ENCODE data around the gene GLOD5. TPM values are rescaled to one million over a fixed set of nuclear protein-coding genes. Genes with fewer than 3 reads are reported as not detected.

The GLOD5 gene
- total RNA-seq, 4 donors from 2014 or later: 15.2 to 15.3 TPM; not detected in 2

GRCh38 chrX:48801280-48802088 lies 39.9 kb downstream of the GLOD5 start, which contains the start of gene HDAC6:
Gene HDAC6 (plus strand): TSS chrX:48802067. CDS start chrX:48802693, 626 bp downstream.
- peak within 1 kb of the TSS; percentile 54 to 81 (median 69) for H3K4me3 ChIP-seq
- no peaks in the 10 kb centered on the region for H3K4me1 ChIP-seq
- peaks cover 0 to 6% (median 0%) of the 10 kb centered on the region in 3 donors for H3K36me3 ChIP-seq
- DNase-seq: peak; percentile 92 to 98 (median 94)
- H3K27me3 ChIP-seq: no peaks in the 10 kb centered on the region
- peak in 1 of 2 donors; percentile 31 for TF ChIP-seq POLR2A (IDR thresholded peaks at IDR 0.05)
- TF ChIP-seq, protein P1, sequence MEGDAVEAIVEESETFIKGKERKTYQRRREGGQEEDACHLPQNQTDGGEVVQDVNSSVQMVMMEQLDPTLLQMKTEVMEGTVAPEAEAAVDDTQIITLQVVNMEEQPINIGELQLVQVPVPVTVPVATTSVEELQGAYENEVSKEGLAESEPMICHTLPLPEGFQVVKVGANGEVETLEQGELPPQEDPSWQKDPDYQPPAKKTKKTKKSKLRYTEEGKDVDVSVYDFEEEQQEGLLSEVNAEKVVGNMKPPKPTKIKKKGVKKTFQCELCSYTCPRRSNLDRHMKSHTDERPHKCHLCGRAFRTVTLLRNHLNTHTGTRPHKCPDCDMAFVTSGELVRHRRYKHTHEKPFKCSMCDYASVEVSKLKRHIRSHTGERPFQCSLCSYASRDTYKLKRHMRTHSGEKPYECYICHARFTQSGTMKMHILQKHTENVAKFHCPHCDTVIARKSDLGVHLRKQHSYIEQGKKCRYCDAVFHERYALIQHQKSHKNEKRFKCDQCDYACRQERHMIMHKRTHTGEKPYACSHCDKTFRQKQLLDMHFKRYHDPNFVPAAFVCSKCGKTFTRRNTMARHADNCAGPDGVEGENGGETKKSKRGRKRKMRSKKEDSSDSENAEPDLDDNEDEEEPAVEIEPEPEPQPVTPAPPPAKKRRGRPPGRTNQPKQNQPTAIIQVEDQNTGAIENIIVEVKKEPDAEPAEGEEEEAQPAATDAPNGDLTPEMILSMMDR (IDR thresholded peaks at IDR 0.05): no peak
- no peaks in the 10 kb centered on the region for H3K9me3 ChIP-seq
- H3K27ac ChIP-seq: peak within 1 kb of the TSS; percentile 88 to 99 (median 96)

DNA sequence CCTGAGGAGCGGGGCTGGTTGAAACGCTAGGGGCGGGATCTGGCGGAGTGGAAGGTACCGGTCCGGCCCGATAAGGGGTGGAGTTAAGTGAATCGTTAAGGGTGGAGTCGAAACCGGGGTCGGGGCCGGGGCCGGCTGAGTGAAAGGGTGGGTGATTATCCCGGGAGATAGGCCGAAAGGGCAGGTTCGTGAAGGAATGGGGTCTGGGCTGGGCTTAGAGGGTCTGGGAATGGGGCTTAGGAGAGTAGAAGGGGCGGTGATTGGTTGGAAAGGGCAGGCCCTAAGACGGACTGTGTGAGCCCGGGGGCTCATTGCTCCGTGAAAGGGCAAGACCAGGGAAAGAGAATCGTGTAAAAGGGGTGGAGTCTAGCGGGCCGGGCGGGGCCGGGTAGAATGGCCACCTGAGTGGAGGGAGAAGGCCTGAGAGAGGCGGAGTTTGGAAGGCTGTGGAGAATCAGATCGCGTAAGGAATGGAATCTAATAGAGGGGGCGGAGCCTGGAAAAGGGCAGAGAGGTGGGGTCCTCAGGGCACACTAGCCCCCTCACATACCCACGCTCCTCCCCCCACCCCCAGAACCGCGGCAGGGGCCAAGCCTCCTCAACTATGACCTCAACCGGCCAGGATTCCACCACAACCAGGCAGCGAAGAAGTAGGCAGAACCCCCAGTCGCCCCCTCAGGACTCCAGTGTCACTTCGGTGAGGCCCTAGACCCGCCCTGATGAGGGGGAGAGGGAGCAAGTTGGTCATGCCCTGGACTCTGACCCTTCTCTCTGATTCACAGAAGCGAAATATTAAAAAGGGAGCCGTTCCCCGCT lies 40.8 kb downstream of the GLOD5 start:
- TF ChIP-seq, protein P1 (IDR thresholded peaks at IDR 0.05): no peak
- TF ChIP-seq POLR2A (IDR thresholded peaks at IDR 0.05): peak; percentile 64 to 73
- Histone ChIP-seq H3K27me3 (no peaks in the 10 kb centered on the region), H3K4me3 (peak overlapping the region; percentile 50 to 73 (median 58))

GRCh38 chrX:48802905-48803200 lies 41.3 kb downstream of the GLOD5 start:
- no peaks in the 10 kb centered on the region for H3K27me3 ChIP-seq
- H3K4me3 ChIP-seq: peak overlapping the region; percentile 50 to 73 (median 58)
- H3K36me3 ChIP-seq: peaks cover 0 to 6% (median 0%) of the 10 kb centered on the region in 3 donors
- H3K9me3 ChIP-seq: no peaks in the 10 kb centered on the region
- H3K27ac ChIP-seq: peak overlapping the region; percentile 84 to 99 (median 96)
- TF ChIP-seq POLR2A (IDR thresholded peaks at IDR 0.05): no peak
- TF ChIP-seq, protein P1 (IDR thresholded peaks at IDR 0.05): no peak
- H3K4me1 ChIP-seq: no peaks in the 10 kb centered on the region
- DNase-seq: no peak

More for the DNA sequence above, 40.8 kb downstream of the GLOD5 start:
- H3K27ac ChIP-seq: peak overlapping the region; percentile 84 to 99 (median 96)
- H3K4me1 ChIP-seq: no peaks in the 10 kb centered on the region
- H3K9me3 ChIP-seq: no peaks in the 10 kb centered on the region
- peak; percentile 80 to 94 (median 90) for DNase-seq
- H3K36me3 ChIP-seq: peaks cover 0 to 6% (median 0%) of the 10 kb centered on the region in 3 donors

- H3K36me3 ChIP-seq: peaks cover 0 to 6% (median 0%) of the 10 kb centered on the region in 3 donors
- no peak overlapping the region for H3K27ac ChIP-seq
- H3K4me3 ChIP-seq: no peak overlapping the region
- no peak for TF ChIP-seq POLR2A (IDR thresholded peaks at IDR 0.05)
- TF ChIP-seq, protein P1 (IDR thresholded peaks at IDR 0.05): no peak
- H3K27me3 ChIP-seq: no peaks in the 10 kb centered on the region
- DNase-seq: no peak
- H3K9me3 ChIP-seq: no peaks in the 10 kb centered on the region
- H3K4me1 ChIP-seq: no peaks in the 10 kb centered on the region
Observed at GRCh38 chrX:48806081-48806480, 44.5 kb downstream of the GLOD5 start.

DNA sequence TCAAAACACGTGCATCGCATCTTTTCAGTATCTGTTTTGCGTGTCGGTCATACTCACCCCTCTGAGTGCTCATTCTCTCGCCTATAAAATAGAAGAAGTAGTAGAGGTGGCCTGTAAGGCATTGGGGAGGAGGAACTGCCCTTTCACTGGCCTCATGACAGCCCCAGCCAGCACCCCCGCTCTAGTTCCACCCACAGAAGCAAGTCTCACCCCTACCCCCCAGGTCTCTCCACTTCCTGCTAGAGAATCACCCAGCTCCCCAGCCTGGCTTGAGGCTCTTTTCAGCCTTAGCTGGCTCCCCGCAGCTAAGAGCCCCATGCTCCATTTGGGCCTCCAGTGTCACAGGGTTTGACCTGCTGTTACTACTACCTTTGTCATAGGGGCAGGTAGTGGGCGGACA lies 52.1 kb downstream of the GLOD5 start:
- Histone ChIP-seq H3K27ac (no peak overlapping the region), H3K4me1 (no peaks in the 10 kb centered on the region), H3K27me3 (no peaks in the 10 kb centered on the region), H3K36me3 (peaks cover 0 to 19% (median 0%) of the 10 kb centered on the region in 3 donors), H3K9me3 (no peaks in the 10 kb centered on the region), H3K4me3 (no peak overlapping the region)
- no peak for DNase-seq
- TF ChIP-seq, protein P1 (IDR thresholded peaks at IDR 0.05): no peak
- TF ChIP-seq POLR2A (IDR thresholded peaks at IDR 0.05): no peak

All from Peyer's patch (tissue), 4 donors.